H1 (cell line): ENCODE results near the gene APAF1. TPM values are rescaled to one million over a fixed set of nuclear protein-coding genes. Genes with fewer than 3 reads are reported as not detected.

Experiments
- CTCF ChIA-PET: fragments of 300-600 bp; sonication (Branson Sonifier 250); formaldehyde crosslinking; loops from one replicate; lab custom pipeline; 2021; ENCODE audit not compliant: partially characterized antibody; lab: Charles Lee
- POLR2A ChIA-PET: fragments of 300-600 bp; sonication (Branson Sonifier 250); formaldehyde crosslinking; loops from one replicate; lab custom pipeline; 2021; ENCODE audit warnings: inconsistent platforms; ENCODE audit not compliant: partially characterized antibody; lab: Charles Lee
- DNase-seq, 2 experiments: peaks; one replicate each; pipeline versions ENCODE4 v3.0.0 to v3.0.0-alpha.2; 2010 to 2022; ENCODE audit warnings: low spot score in 2 of 2, low read depth in 1 of 2, mixed read lengths in 1 of 2
- FAIRE-seq: peaks from 2 replicates; lab custom pipeline; 2011; peaks lifted over from hg19 to GRCh38; lab: Jason Lieb, UNC
- H2AFZ ChIP-seq: 2 replicates; pipeline ENCODE4 v1.8.1; 2012; ENCODE audit warnings: low read length, inconsistent platforms
- H2AK5ac ChIP-seq: 2 replicates; pipeline ENCODE4 v1.6.1; 2013; ENCODE audit warnings: low read depth, low read length
- H2BK120ac ChIP-seq: replicated peaks from 2 replicates; pipeline ENCODE3; 2013; ENCODE audit warnings: low read depth, low read length, inconsistent platforms
- H2BK12ac ChIP-seq: 2 replicates; pipeline ENCODE4 v1.6.1; 2013; ENCODE audit warnings: low read depth, low read length
- H2BK15ac ChIP-seq: 2 replicates; pipeline ENCODE4 v1.6.1; 2013; ENCODE audit warnings: low read length
- H2BK20ac ChIP-seq: 2 replicates; pipeline ENCODE4 v1.6.1; 2013; ENCODE audit warnings: low read length
- H2BK5ac ChIP-seq: 2 replicates; pipeline ENCODE4 v1.6.1; 2013; ENCODE audit warnings: low read depth, low read length
- H3K14ac ChIP-seq: 2 replicates; pipeline ENCODE4 v1.6.1; 2013; ENCODE audit warnings: inconsistent platforms; ENCODE audit not compliant: insufficient read length
- H3K18ac ChIP-seq: 2 replicates; pipeline ENCODE4 v1.6.1; 2013; ENCODE audit warnings: low read length; ENCODE audit errors: extremely low read depth
- H3K23ac ChIP-seq: 2 replicates; pipeline ENCODE4 v1.6.1; 2013; ENCODE audit warnings: inconsistent platforms; ENCODE audit not compliant: insufficient read length
- H3K23me2 ChIP-seq: 2 replicates; pipeline ENCODE4 v1.6.1; 2013; ENCODE audit warnings: low read depth, low read length
- H3K27ac ChIP-seq: 2 replicates; pipeline ENCODE4 v1.6.1; 2011; ENCODE audit warnings: low read depth, low read length, inconsistent platforms
- H3K27me3 ChIP-seq, 4 experiments: replicated peaks in 1 of 4; 1 replicate in 1 of 4; 2 replicates in 3 of 4; pipeline versions ENCODE4 v1.6.1 to v1.8.1; 2011 to 2013; ENCODE audit warnings: low read length in 3 of 4, mild to moderate bottlenecking in 3 of 4, inconsistent platforms in 2 of 4, mixed read lengths in 2 of 4, moderate library complexity in 1 of 4; ENCODE audit not compliant: control insufficient read depth in 3 of 4, insufficient read depth in 3 of 4; ENCODE audit errors: extremely low read depth in 1 of 4
- H3K36me3 ChIP-seq, 4 experiments: 2 replicates each; pipeline versions ENCODE4 v1.6.1 to v1.8.1; 2011 to 2013; ENCODE audit warnings: mild to moderate bottlenecking in 4 of 4, low read length in 3 of 4, moderate library complexity in 2 of 4, control low read depth in 1 of 4, inconsistent platforms in 1 of 4; ENCODE audit not compliant: insufficient read depth in 4 of 4, control insufficient read depth in 2 of 4
- H3K4ac ChIP-seq: replicated peaks from 2 replicates; pipeline ENCODE3; 2013; ENCODE audit warnings: low read length, low read depth, mixed read lengths, inconsistent platforms; ENCODE audit not compliant: insufficient read length
- H3K4me1 ChIP-seq, 4 experiments: replicated peaks in 1 of 4; 1 replicate in 1 of 4; 2 replicates in 3 of 4; pipeline versions ENCODE4 v1.6.1 to v1.8.1; 2011 to 2013; ENCODE audit warnings: low read length in 3 of 4, inconsistent platforms in 2 of 4, mixed read lengths in 1 of 4; ENCODE audit not compliant: insufficient read depth in 4 of 4, control insufficient read depth in 3 of 4
- H3K4me2 ChIP-seq, 2 experiments: 2 replicates each; pipeline versions ENCODE4 v1.6.1 to v1.8.1; 2011 to 2013; ENCODE audit warnings: low read depth in 2 of 2, low read length in 2 of 2, control low read depth in 1 of 2, inconsistent platforms in 1 of 2, mild to moderate bottlenecking in 1 of 2; ENCODE audit not compliant: insufficient read depth in 1 of 2
- H3K4me3 ChIP-seq, 4 experiments: fragments of 200-600, 300-600 bp in 1 of 4; sonication (generic), shearing (Covaris generic), sonication (Bioruptor Twin) in 1 of 4; 2 replicates each; pipeline versions ENCODE4 v1.5.1 to v1.8.1; 2011 to 2016; ENCODE audit warnings: low read length in 4 of 4, low read depth in 3 of 4, control low read depth in 2 of 4, inconsistent platforms in 2 of 4, mild to moderate bottlenecking in 2 of 4, mixed read lengths in 1 of 4, moderate library complexity in 1 of 4; ENCODE audit not compliant: insufficient read depth in 2 of 4; ENCODE audit errors: extremely low read depth in 1 of 4
- H3K56ac ChIP-seq: replicated peaks from 2 replicates; pipeline ENCODE3; 2013; ENCODE audit warnings: low read depth, mild to moderate bottlenecking, mixed read lengths, low read length, inconsistent platforms; ENCODE audit not compliant: insufficient read length
- H3K79me1 ChIP-seq: 2 replicates; pipeline ENCODE4 v1.6.1; 2013; ENCODE audit warnings: low read depth, low read length, control low read depth
- H3K79me2 ChIP-seq, 2 experiments: 2 replicates each; pipeline versions ENCODE4 v1.6.1 to v1.8.1; 2012 to 2013; ENCODE audit warnings: low read length in 2 of 2, mild to moderate bottlenecking in 2 of 2, inconsistent platforms in 1 of 2; ENCODE audit not compliant: insufficient read depth in 2 of 2, control insufficient read depth in 1 of 2
- H3K9ac ChIP-seq, 4 experiments: replicated peaks in 1 of 4; 1 replicate in 1 of 4; 2 replicates in 3 of 4; pipeline versions ENCODE4 v1.6.1 to v1.8.1; 2011 to 2013; ENCODE audit warnings: low read depth in 3 of 4, low read length in 3 of 4, control low read depth in 2 of 4, mild to moderate bottlenecking in 2 of 4, moderate library complexity in 2 of 4, inconsistent platforms in 1 of 4; ENCODE audit errors: extremely low read depth in 1 of 4
- H3K9me3 ChIP-seq, 2 experiments: 2 replicates each; pipeline versions ENCODE4 v1.6.1 to v1.8.1; 2012 to 2013; ENCODE audit warnings: mild to moderate bottlenecking in 2 of 2, moderate library complexity in 2 of 2, control low read depth in 1 of 2, inconsistent platforms in 1 of 2, low read depth in 1 of 2, low read length in 1 of 2, mixed read lengths in 1 of 2; ENCODE audit not compliant: insufficient read depth in 2 of 2
- H4K20me1 ChIP-seq, 2 experiments: replicated peaks in 1 of 2; 2 replicates each; pipeline versions ENCODE3 to v1.8.1; 2011 to 2013; ENCODE audit warnings: inconsistent platforms in 2 of 2, low read length in 2 of 2, mild to moderate bottlenecking in 1 of 2; ENCODE audit not compliant: insufficient read depth in 2 of 2, control insufficient read depth in 1 of 2
- H4K5ac ChIP-seq: 2 replicates; pipeline ENCODE4 v1.6.1; 2013; ENCODE audit warnings: low read length, low read depth, mixed read lengths, inconsistent platforms; ENCODE audit not compliant: insufficient read length
- H4K8ac ChIP-seq: 2 replicates; pipeline ENCODE4 v1.8.0; 2013; ENCODE audit warnings: mild to moderate bottlenecking, moderate library complexity, low read length, inconsistent platforms; ENCODE audit not compliant: insufficient read depth; ENCODE audit errors: extremely low read depth
- H4K91ac ChIP-seq: replicated peaks from 2 replicates; pipeline ENCODE3; 2013; ENCODE audit warnings: low read length, mixed read lengths, inconsistent platforms; ENCODE audit not compliant: insufficient read length
- BRCA1 ChIP-seq: IDR thresholded peaks from 2 replicates; pipeline ENCODE4 v1.6.1; 2012; ENCODE audit warnings: low read depth, low read length, improper control_type of control experiment
- CBX5 ChIP-seq: fragments of 300-800, 300-1000 bp; sonication (generic); IDR thresholded peaks from 2 replicates; pipeline ENCODE4 v1.7.1; 2016; ENCODE audit warnings: antibody characterized with exemption, low read length, low read depth
- CBX8 ChIP-seq: fragments of 300-800, 300-1000 bp; sonication (generic); IDR thresholded peaks from 2 replicates; pipeline ENCODE4 v1.7.1; 2016; ENCODE audit warnings: low read depth, low read length, borderline replicate concordance
- CREB1 ChIP-seq: IDR thresholded peaks from 2 replicates; pipeline ENCODE4 v1.6.1; 2012; ENCODE audit warnings: inconsistent platforms
- KDM4A ChIP-seq: IDR thresholded peaks from one replicate; pipeline ENCODE4 v1.7.1; 2012; ENCODE audit warnings: low read depth, mild to moderate bottlenecking, moderate library complexity, low read length, inconsistent platforms; ENCODE audit not compliant: severe bottlenecking
- RFX5 ChIP-seq: IDR thresholded peaks from 2 replicates; pipeline ENCODE4 v1.6.1; 2011; ENCODE audit warnings: low read depth, low read length, improper control_type of control experiment, borderline replicate concordance
- SIN3A ChIP-seq, 2 experiments: IDR thresholded peaks in 1 of 2; conservative IDR thresholded peaks in 1 of 2; 2 replicates each; pipeline ENCODE4 v1.6.1; 2011 to 2012; ENCODE audit warnings: low read length in 2 of 2, improper control_type of control experiment in 1 of 2, low read depth in 1 of 2, mild to moderate bottlenecking in 1 of 2
- TBP ChIP-seq: IDR thresholded peaks from 2 replicates; pipeline ENCODE4 v1.6.1; 2011; ENCODE audit warnings: low read depth, low read length, improper control_type of control experiment
- WGBS, 2 experiments: shearing (Covaris generic) in 1 of 2; methylation state at CpG; one replicate each; pipeline versions ENCODE4 v1.1.6 to v1.1.7; 2013 to 2015; ENCODE audit warnings: low lambda C conversion rate in 2 of 2, mixed read lengths in 2 of 2, inconsistent platforms in 1 of 2, low coverage in 1 of 2, missing lambda C conversion rate in 1 of 2; ENCODE audit not compliant: insufficient replicate concordance in 2 of 2, insufficient coverage in 1 of 2, insufficient read length in 1 of 2; ENCODE audit errors: extremely low coverage in 1 of 2, missing lambda C conversion rate in 1 of 2; 5-methylcytosine and 5-hydroxymethylcytosine counted together
- polyA plus RNA-seq, 7 experiments: library from polyadenylated mRNA; depleted of rRNA in 3 of 7; stranded (reverse) in 5 of 7; unstranded in 2 of 7; fragments of >200 nt in 5 of 7; fragments of 200-250 nt in 2 of 7; gene quantifications; 1 replicate in 5 of 7; 2 replicates in 1 of 7; 4 replicates in 1 of 7; pipeline versions ENCODE4 v1.2.1 to v1.2.3, GENCODE V29; 2011 to 2013; ENCODE audit warnings: missing spikeins in 2 of 7, mixed read lengths in 2 of 7
- total RNA-seq: library from RNA; stranded (reverse); fragmentation: NEBNext Ultra II Directional; extraction: Animal tissue kit (Norgen Biotek cat#: 25700); gene quantifications from 2 replicates; pipeline ENCODE4 v1.2.1, GENCODE V29; 2021

The APAF1 gene
- total and polyA plus RNA-seq, 2 of the 8 experiments (the other 6 are each of a cell fraction or from before 2014, with no cell fraction given), result 4.7 to 22.6 TPM

DNA sequence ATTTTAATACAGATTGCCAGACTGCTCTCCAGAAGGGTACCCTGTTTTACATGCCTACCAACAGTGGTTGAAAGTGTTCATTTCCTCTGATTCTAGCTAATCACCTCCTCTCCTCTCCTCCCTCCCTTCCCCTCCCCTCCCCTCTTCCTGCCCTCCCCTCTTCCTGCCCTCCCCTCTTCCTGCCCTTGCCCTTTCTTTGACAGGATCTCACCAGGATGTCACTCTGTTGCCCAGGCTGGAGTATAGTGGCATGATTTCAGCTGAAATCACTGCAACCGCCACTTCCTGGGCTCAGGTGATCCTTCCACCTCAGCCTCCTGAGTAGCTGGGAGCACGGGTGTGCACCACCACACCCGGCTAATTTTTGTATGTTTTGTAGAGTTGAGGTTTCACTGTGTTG is 24.7 kb downstream of the APAF1 start:
- H3K36me3 ChIP-seq, result peaks cover 0 to 13% (median 0%) of the 10 kb centered on the region in 4 experiments; a peak in 2 of 8 replicates
- H3K79me1 ChIP-seq, result no peaks in the 10 kb centered on the region
- WGBS, 2 experiments, result 89% methylated on average over 3 of the region's 3 CpGs; no CpG with 5 or more reads in 1 of the 2 experiments
- ChIA-PET POLR2A (interaction anchor here (0.6 kb wide), 1 partner anchor 24 kb away, joined by 3 read pairs; no protein-coding TSS in a partner anchor), CTCF (interaction anchor here (0.6 to 1.5 kb wide), 3 partner anchors 72 to 285 kb away, joined by 3 to 4 read pairs (median 3); no protein-coding TSS in a partner anchor)
- no peak for DNase-seq
- H3K4me2 ChIP-seq, result no peak overlapping the region
- H3K56ac ChIP-seq, result no peak overlapping the region
- no peak overlapping the region for H3K23ac ChIP-seq
- H3K18ac ChIP-seq, result no peak overlapping the region
- no peaks in the 10 kb centered on the region for H3K9me3 ChIP-seq
- no peak overlapping the region for H3K4ac ChIP-seq
- no peak overlapping the region for H2BK20ac ChIP-seq
- H3K4me3 ChIP-seq, result no peak overlapping the region
- H4K8ac ChIP-seq, result no peak overlapping the region
- no peak overlapping the region for H2BK120ac ChIP-seq
- no peaks in the 10 kb centered on the region for H3K23me2 ChIP-seq
- H3K4me1 ChIP-seq, result no peaks in the 10 kb centered on the region
- no peak overlapping the region for H3K14ac ChIP-seq
- no peak overlapping the region for H3K9ac ChIP-seq
- no peaks in the 10 kb centered on the region for H3K79me2 ChIP-seq
- no peaks in the 10 kb centered on the region for H3K27me3 ChIP-seq
- no peak overlapping the region for H4K91ac ChIP-seq
- no peak overlapping the region for H4K5ac ChIP-seq
- no peak overlapping the region for H2AK5ac ChIP-seq
- H2BK15ac ChIP-seq, result no peak overlapping the region
- H2BK5ac ChIP-seq, result no peak overlapping the region
- no peak overlapping the region for H2BK12ac ChIP-seq
- no peak for FAIRE-seq
- no peaks in the 10 kb centered on the region for H4K20me1 ChIP-seq
- H3K27ac ChIP-seq, result no peak overlapping the region
- H2AFZ ChIP-seq, result no peak overlapping the region
- TF ChIP-seq CBX8 (no peak), TBP (no peak), CREB1 (no peak), KDM4A (no peak), CBX5 (no peak), BRCA1 (no peak), SIN3A (conservative IDR thresholded peaks at IDR 0.05 in 1 of 2, IDR thresholded peaks at IDR 0.05 in 1 of 2; ENCODE audit: low read depth in 1 of 2, low read length in 2 of 2) (no peak), RFX5 (no peak)
